ENCODE results near the gene NUDT7. TPM values are rescaled to one million over a fixed set of nuclear protein-coding genes. Genes with fewer than 3 reads are reported as not detected.

NUDT7 gene
- total RNA-seq, 4 donors from 2014 or later, result 2.4 to 18.2 (median 8.7) TPM

- H3K27me3 ChIP-seq, result no peaks in the 10 kb centered on the region
- H3K9me3 ChIP-seq, result no peaks in the 10 kb centered on the region
- H3K36me3 ChIP-seq, result no peaks in the 10 kb centered on the region
- no peak overlapping the region for H3K27ac ChIP-seq
- WGBS, 2 donors (ENCODE audit: low coverage in 1 of 2), result 51 to 77% methylated on average over 4 to 11 of the region's 11 CpGs
- in situ Hi-C loops (cut with MboI; ENCODE audit: low pct_ligation_motif_present in 1 of 4, low pct_unique_long_range_greater_than_20kb in 1 of 4, low sequenced_read_pairs in 3 of 4), result no loop called here
- TF ChIP-seq POLR2A (IDR thresholded peaks at IDR 0.05), result no peak
- no peak for TF ChIP-seq EP300 (IDR thresholded peaks at IDR 0.05; ENCODE audit: low read depth)
- no peak for TF ChIP-seq CTCF (IDR thresholded peaks at IDR 0.05)
- no peak for TF ChIP-seq POLR2AphosphoS5 (IDR thresholded peaks at IDR 0.05)
- intact Hi-C loops (cut with DNase I; ENCODE audit: low total_unique reads), result no loop called here
- no peaks in the 10 kb centered on the region for H3K4me1 ChIP-seq
- H3K4me3 ChIP-seq, result no peak overlapping the region
- DNase-seq, result no peak
Measured at GRCh38 chr16:77732241-77732946, 10.1 kb downstream of the NUDT7 start.

DNA sequence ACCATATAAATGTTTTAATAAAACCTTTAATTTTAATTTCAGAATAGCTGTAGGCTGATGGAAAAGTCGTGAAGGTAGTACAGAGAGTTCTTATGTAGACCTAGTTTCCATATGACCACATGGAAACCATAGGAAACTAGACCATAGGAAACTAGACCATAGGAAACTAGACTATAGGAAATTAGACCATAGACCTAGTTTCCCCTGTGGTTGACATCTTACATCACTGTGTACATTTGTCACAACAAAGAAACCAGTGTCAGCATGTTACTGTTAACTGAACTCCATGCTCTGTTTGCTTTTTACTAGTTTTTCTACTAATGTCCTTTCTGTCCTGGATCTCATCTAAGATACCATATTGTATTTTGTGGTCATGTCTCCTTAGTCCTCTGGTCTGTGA, 14.6 kb downstream of the NUDT7 start:
- no peaks in the 10 kb centered on the region for H3K4me1 ChIP-seq
- H3K36me3 ChIP-seq, result no peaks in the 10 kb centered on the region
- no peak overlapping the region for H3K4me3 ChIP-seq
- no peak overlapping the region for H3K27ac ChIP-seq
- no peak for DNase-seq
- intact Hi-C loops (cut with DNase I; ENCODE audit: low total_unique reads), result no loop called here
- in situ Hi-C loops (cut with MboI; ENCODE audit: low pct_ligation_motif_present in 1 of 4, low pct_unique_long_range_greater_than_20kb in 1 of 4, low sequenced_read_pairs in 3 of 4), result no loop called here
- H3K27me3 ChIP-seq, result no peaks in the 10 kb centered on the region
- TF ChIP-seq POLR2A (IDR thresholded peaks at IDR 0.05) (no peak), CTCF (IDR thresholded peaks at IDR 0.05) (no peak), POLR2AphosphoS5 (IDR thresholded peaks at IDR 0.05) (no peak)
- H3K9me3 ChIP-seq, result no peaks in the 10 kb centered on the region
- 33 to 59% methylated on average over 1 of the region's 1 CpG for WGBS, 2 donors (ENCODE audit: low coverage in 1 of 2)

GRCh38 chr16:77738706-77739558, 16.6 kb downstream of the NUDT7 start:
- Histone ChIP-seq H3K9me3 (no peaks in the 10 kb centered on the region), H3K27ac (no peak overlapping the region), H3K4me1 (no peaks in the 10 kb centered on the region), H3K4me3 (no peak overlapping the region), H3K27me3 (no peaks in the 10 kb centered on the region), H3K36me3 (no peaks in the 10 kb centered on the region)
- in situ Hi-C loops (cut with MboI; ENCODE audit: low pct_ligation_motif_present in 1 of 4, low pct_unique_long_range_greater_than_20kb in 1 of 4, low sequenced_read_pairs in 3 of 4) (no loop called here), intact Hi-C loops (cut with DNase I; ENCODE audit: low total_unique reads) (no loop called here)
- TF ChIP-seq CTCF (IDR thresholded peaks at IDR 0.05) (no peak), POLR2A (IDR thresholded peaks at IDR 0.05) (no peak)
- DNase-seq, result no peak
- 80 to 89% methylated on average over 5 to 10 of the region's 10 CpGs for WGBS, 2 donors (ENCODE audit: low coverage in 1 of 2)

- H3K27me3 ChIP-seq, result no peaks in the 10 kb centered on the region
- H3K9me3 ChIP-seq, result no peaks in the 10 kb centered on the region
- DNase-seq, result no peak
- no peak overlapping the region for H3K27ac ChIP-seq
- in situ Hi-C loops (cut with MboI; ENCODE audit: low pct_ligation_motif_present in 1 of 4, low pct_unique_long_range_greater_than_20kb in 1 of 4, low sequenced_read_pairs in 3 of 4) (no loop called here), intact Hi-C loops (cut with DNase I; ENCODE audit: low total_unique reads) (no loop called here)
- H3K4me1 ChIP-seq, result no peaks in the 10 kb centered on the region
- TF ChIP-seq POLR2AphosphoS5 (IDR thresholded peaks at IDR 0.05) (no peak), POLR2A (IDR thresholded peaks at IDR 0.05) (no peak), EP300 (IDR thresholded peaks at IDR 0.05; ENCODE audit: low read depth) (no peak), CTCF (IDR thresholded peaks at IDR 0.05) (no peak)
- WGBS, 2 donors (ENCODE audit: low coverage in 1 of 2), result 67% methylated on average over 1 of the region's 1 CpG; no CpG with 5 or more reads in 1 of the 2 donors
- no peak overlapping the region for H3K4me3 ChIP-seq
- no peaks in the 10 kb centered on the region for H3K36me3 ChIP-seq
Measured at GRCh38 chr16:77739559-77739892, 17.2 kb downstream of the NUDT7 start.

All from transverse colon (tissue), 4 donors.